Mucosa of gallbladder (tissue), 1 donor: Measurements from ENCODE around the gene SHROOM2. TPM values are rescaled to one million over a fixed set of nuclear protein-coding genes. Genes with fewer than 3 reads are reported as not detected.

Experiments used
- DNase-seq: peaks from one replicate; pipeline ENCODE4 v3.0.0-alpha.2; 2020; ENCODE audit warnings: low spot score
- total RNA-seq: library from RNA; stranded (reverse); gene quantifications from one replicate; pipeline ENCODE4 v1.2.1, GENCODE V29; 2021
- donor health status: DM: no; HTN: no; CAD: no.

Gene SHROOM2
- total RNA-seq, 1 donor from 2014 or later: 13.1 TPM

- DNase-seq: no peak
Measured at GRCh38 chrX:9895225-9895912, 109.1 kb downstream of the SHROOM2 start.

DNA sequence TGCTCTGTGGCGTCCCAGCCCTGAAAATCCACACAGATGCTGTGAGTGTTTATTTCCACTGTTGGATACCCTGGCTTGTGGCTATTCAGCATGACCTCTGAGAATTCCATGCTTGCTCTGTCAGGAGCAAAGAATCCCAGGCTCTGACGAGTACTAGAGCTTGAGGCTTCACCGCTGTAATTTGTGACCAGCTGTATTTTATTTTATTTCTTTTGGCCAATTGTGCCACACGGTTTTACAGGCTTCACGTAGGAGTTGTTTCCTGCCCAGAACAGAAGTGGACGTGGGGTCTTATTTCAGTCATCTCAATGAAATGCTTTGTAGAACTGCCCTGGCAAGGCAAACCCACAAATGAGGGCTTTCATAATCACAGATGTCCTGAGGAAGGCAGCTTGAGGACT lies 111.5 kb downstream of the SHROOM2 start:
- no peak for DNase-seq

GRCh38 chrX:9899640-9900111 lies 113.4 kb downstream of the SHROOM2 start:
- no peak for DNase-seq

GRCh38 chrX:9902656-9903055 lies 116.4 kb downstream of the SHROOM2 start:
- no peak for DNase-seq

GRCh38 chrX:9903146-9903545 lies 116.9 kb downstream of the SHROOM2 start:
- no peak for DNase-seq

DNA sequence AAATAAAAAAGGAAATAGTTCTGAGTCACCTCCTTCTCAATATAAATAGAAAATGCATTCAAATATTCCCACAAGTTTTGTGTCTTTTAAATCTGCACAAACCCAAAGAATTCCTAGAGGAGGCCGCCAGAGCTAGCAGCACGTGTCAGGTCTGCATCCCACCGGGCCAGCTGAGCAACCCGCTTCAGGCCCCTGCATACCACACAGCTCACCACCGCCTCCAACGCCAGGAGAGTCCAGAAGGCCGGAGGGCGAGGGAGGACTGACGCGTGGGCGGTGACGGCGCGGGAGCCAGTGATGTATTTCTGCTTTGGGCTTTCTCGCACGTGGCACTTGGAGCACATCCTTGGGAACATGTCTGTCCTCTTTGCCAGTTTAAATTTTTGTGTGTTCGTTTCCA lies 119.1 kb downstream of the SHROOM2 start:
- no peak for DNase-seq

DNA sequence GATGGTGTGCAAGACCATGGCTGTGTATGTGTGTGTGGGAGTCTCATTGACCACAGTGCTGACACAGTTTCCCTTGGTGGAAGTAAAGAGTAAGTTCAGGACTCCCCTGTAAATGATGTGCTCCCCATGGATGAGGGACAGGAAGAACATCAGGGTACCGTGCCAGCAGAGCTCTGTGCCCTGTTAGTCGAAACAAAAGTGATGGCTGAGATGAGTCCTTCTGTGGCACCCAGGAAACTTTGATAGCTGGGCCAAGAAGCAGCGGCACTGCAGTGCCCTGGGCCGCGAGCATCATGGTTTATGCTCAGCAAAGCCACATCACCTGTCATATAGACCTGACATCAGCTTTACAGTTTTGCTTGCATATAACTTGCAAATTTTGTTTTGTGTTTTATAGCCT lies 119.5 kb downstream of the SHROOM2 start:
- DNase-seq: no peak

- DNase-seq: peak; percentile 35
Measured at GRCh38 chrX:9906919-9907318, 120.7 kb downstream of the SHROOM2 start.

- no peak for DNase-seq
Measured at GRCh38 chrX:9907645-9908387, 121.6 kb downstream of the SHROOM2 start.

DNA sequence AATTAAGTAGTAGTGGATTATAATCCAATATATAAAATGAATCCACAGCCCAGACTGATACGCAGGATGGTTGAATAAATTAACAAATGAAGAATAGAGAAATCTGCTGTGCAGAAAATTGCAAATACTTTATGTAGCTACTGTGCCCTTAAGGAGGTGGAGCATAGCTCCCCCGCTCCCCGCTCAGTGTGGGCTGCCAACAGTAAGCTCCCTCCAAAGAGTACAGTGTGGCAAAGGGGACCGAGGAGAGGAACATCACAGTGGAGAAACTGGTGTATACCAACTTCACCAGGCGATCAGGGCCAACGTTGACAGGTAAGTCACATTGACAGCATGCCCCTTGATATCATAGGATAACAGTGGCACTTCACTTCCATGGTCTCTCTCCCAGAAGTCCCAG lies 123.0 kb downstream of the SHROOM2 start:
- DNase-seq: no peak

DNA sequence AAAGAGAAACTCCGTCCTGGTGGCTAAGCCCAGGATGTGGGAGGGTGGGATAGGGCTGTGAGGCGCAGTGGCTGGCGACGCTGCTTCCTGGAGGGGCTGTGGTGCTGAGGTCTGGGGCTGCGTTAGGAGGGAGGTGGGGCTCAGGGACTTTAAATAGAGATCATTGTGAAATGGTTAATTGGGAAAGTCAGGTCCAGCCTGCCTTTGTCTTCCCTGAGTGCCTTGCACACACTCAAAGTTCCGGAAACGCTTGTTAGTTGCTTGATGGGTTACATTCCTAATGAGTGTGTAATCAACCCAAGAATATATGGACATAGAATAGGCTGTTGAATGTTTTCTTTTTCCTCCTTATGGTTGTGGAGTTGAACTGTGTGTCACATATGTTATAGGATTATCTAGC lies 125.3 kb downstream of the SHROOM2 start:
- no peak for DNase-seq

DNA sequence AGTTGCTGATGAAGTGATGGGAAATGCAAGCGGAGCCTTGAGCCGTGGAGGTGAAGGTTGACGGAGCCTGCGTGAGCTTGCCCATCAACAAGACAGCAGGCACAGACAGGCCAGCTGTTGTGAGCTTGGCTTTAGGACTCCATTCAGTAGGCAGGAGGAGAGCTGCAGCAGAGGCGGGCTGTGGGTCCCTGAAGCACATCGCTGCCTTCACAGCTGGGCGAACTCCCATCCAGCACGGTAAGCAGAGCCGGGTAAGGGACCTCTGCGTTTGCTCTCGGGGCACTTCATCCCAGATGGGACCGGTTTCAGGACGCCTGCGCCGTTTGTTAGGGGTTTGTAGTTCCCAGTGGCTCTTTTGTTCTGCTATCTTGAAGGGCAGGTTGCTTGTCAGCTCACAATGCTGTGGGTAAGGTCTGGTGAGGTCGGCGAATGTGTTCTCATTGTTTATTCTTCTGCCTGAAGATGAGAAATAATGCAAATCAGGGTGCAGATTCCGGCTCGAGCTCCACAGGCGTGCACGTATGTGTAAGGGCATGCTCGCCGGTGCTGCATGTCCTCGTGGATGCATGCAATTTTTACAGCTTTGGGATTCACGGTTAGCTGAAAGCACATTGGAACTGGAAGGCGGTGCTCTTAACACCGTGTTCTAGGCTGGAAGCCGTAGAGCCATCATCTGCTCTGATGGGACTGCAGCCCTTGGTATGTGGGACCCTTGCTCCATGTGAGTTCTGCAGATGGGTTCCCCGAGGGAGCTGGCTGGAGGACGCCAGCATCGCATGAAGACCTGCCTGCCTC lies 126.3 kb downstream of the SHROOM2 start:
- no peak for DNase-seq

GRCh38 chrX:9913146-9913433 lies 126.9 kb downstream of the SHROOM2 start:
- DNase-seq: no peak

DNA sequence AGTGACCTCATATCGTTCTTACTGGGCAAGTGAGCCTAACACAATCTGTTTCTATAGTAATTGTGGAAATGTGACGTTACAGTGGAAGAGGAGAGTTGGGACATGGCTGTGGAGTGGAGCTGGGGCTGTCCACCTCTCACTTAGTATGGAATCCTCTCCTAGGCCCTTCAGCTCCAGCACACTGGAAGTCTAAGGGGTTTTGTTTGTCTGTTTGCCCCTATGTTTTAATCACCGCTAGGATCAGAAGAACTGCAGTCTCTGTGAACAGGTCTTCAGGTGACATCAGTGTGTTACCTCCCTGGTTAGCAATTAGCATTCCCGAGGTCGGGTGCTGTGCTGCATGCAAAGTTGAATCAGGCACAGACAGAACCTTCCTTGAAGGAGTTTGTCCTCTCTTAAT lies 131.6 kb downstream of the SHROOM2 start:
- DNase-seq: no peak

DNA sequence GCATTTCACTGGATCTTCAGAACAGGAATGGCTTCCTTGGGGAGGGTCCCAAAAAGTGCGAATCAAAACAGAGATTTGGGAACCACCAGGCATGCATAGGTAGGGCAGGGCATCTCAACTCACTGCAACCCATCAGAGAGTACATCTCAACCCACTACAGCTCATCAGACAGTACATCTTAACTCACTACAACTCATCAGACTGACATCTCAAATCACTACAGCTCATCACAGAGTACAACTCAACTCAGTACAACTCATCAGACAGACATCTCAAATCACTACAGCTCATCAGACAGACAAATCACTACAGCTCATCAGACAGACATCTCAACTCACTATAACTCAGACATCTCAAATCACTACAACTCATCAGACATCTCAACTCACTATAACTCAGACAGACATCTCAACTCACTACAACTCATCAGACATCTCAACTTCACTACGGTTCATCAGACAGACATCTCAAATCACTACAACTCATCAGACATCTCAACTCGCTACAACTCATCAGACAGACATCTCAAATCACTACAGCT lies 133.5 kb downstream of the SHROOM2 start:
- no peak for DNase-seq

DNA sequence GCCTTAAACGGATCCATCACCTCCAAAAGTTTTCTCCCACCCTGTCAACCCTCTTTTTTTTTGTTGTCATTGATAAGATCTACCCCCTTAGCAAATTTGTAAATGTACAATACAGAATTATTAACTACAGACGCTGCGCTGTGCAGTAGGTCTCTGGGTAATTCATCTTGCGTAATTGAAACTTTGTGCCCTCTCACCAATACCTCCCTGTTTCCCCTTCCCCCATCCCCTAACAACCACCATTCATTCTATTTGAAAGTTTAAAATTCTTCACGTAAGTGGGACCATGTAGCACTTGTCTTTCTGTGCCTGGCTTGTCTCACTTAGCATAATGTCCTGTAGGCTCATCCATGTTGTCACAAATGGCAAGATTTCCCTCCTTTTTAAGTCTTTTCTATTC lies 135.2 kb downstream of the SHROOM2 start:
- no peak for DNase-seq

DNA sequence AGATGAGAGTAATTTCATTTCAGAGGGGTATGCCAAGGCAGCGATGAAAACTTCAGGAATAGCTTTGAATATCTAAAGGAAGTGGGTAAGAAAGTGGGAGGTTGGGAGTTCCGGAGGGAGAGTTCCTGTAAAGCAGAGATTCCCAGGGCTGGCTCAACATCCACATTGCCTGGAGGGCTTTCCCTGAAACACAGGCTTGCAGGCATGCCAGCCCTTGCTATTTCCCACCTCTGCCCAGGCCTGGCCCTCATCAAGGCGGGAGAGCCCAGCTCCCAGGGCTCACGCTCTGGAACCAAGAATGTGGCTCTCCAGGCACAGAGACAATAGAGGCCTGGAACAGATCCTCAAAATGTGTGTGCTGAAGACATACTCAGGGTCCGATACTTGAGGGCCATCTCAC lies 137.1 kb downstream of the SHROOM2 start:
- no peak for DNase-seq

DNA sequence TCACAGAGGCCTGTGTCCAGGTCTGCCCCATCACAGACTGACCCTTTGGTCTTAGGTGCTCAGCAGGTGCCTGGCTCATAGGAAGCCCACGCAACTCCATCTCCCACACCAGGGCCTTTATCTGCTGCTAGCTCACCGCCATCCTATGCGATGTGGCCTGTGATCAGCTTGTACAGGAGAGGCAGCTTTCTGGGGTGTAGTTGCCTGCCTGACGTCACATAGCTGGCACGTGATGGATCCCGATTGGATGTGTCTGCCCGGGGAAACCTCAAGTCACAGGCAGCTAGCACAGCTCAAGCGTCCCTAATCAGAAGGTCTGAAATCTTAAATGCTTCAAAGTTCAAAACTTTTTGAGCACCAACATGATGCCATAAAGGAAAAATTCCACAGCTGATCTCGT lies 139.8 kb downstream of the SHROOM2 start:
- DNase-seq: no peak

DNA sequence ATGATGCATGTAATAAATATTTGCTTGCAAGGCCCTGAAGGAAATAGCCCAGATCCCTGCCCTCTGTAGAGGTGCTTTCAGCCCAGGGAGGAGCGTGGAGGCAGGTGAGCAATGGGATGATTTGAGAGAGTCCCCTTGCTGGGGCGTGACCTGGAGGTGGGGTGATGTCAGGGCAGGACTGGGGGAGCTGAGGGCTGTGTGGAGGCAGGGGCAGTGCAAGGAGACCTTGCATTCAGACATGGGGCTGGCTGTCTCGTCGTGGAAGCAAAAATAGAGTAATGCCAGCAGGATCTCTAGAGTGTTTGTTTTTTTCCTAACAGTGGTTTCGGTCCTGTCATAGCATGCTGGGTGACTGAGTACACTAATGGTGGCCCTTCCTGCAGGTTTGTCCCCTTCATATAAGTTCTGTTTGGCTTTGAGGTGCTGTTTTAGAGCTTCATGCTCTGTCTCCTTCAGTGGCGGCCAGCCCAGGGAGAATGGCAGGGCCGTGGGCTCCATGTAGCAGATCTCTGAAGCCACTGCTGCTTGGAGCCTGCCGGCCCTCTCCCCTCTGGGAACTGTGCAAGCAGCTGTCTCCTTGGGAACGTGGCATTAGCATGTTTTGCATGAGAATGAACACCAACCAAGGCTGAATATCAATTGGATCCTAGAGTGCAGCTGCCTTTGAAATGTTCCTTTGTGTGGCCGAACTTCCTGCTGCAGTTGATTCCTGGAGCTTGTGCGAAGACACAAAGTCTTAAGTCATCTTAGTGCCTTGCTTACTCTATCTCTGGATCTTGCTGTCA lies 141.7 kb downstream of the SHROOM2 start:
- no peak for DNase-seq

- no peak for DNase-seq
Measured at GRCh38 chrX:9935436-9935835, 149.2 kb downstream of the SHROOM2 start.

DNA sequence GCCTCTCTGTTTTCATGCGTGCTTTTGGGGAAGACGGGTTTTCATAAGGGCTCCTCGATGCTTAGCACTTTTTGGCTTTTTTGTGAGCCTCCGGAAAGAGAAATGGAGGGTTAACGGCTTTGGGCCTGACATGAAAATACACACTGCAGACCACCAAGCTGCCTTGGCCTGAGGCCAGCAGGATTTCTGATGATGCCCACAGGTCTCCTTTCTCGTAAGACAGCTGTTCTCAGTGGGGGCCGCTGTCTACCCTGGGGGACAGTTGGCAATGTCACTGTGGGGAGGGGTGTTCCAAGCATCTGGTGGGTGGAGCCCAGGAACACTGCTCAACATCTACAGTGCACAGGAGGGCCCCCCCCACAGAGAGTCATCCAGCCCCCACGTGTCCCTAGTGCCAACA lies 151.5 kb downstream of the SHROOM2 start:
- DNase-seq: no peak

DNA sequence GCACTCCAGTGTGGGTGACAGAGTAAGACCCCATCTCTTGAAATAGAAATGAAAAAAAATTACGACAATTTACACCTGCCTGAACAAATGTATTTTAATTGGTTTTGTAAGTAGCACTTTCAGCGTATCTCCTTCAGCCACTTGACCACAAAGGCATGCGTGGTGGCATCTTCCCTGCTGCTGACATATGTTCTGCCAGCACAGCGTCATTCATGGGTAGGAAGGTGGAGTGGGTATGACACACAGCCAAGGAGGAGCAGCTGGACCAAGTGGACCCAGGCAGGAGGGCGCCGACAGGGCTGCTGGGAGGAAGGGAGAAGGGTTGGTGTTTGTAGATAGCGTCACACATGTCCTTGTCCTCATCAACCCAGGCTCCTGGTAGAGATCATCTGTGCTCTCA lies 152.3 kb downstream of the SHROOM2 start:
- no peak for DNase-seq
